Heart left ventricle (tissue), 16 donors: Measurements from ENCODE around the gene RHOB. TPM values are rescaled to one million over a fixed set of nuclear protein-coding genes. Genes with fewer than 3 reads are reported as not detected.
A peak's percentile ranks its signal among the peaks of the same experiment; 100 is the strongest.
"Not testable (repeated sequence)": the region's sequence is repeated elsewhere in the genome, so short reads cannot be mapped to it uniquely, and the experiment has no call there.

Source experiments
- ATAC-seq, 4 donors: fragments of 200-7000 bp; cut with Tn5 transposase; one replicate each; pipeline ENCODE4 v1.9.1; 2020 to 2022; ENCODE audit warnings: moderate library complexity in 4 of 4, mild to moderate bottlenecking in 3 of 4, moderate number of reproducible peaks in 1 of 4
- DNase-seq, 5 donors: peaks; one replicate each; pipeline ENCODE4 v3.0.0-alpha.2; 2020
- H3K27ac ChIP-seq, 12 donors: fragments of 200-600 bp; sonication (generic) in 4 of 12; one replicate each; pipeline versions ENCODE4 v1.5.0 to v1.8.0; 2016 to 2022; ENCODE audit warnings: mild to moderate bottlenecking in 2 of 12
- H3K27me3 ChIP-seq, 9 donors: fragments of 200-600 bp; sonication (generic) in 2 of 9; one replicate each; pipeline versions ENCODE4 v1.5.1 to v1.8.0; 2016 to 2022; ENCODE audit warnings: mild to moderate bottlenecking in 3 of 9
- H3K36me3 ChIP-seq, 9 donors: fragments of 200-600 bp; sonication (generic) in 2 of 9; one replicate each; pipeline versions ENCODE4 v1.5.0 to v1.8.0; 2018 to 2022; ENCODE audit warnings: mild to moderate bottlenecking in 2 of 9
- H3K4me1 ChIP-seq, 12 donors: fragments of 200-600 bp; sonication (generic) in 4 of 12; one replicate each; pipeline versions ENCODE4 v1.5.0 to v1.8.0; 2016 to 2022; ENCODE audit warnings: mild to moderate bottlenecking in 3 of 12
- H3K4me3 ChIP-seq, 12 donors: fragments of 200-600 bp; sonication (generic) in 4 of 12; one replicate each; pipeline versions ENCODE4 v1.5.0 to v1.8.0; 2017 to 2022; ENCODE audit warnings: mild to moderate bottlenecking in 9 of 12, moderate library complexity in 4 of 12
- H3K9me3 ChIP-seq, 12 donors: fragments of 200-600 bp; sonication (generic) in 4 of 12; one replicate each; pipeline versions ENCODE4 v1.5.0 to v1.8.0; 2016 to 2022; ENCODE audit warnings: mild to moderate bottlenecking in 1 of 12
- CTCF ChIP-seq, 12 donors: fragments of 200-600 bp; sonication (generic) in 4 of 12; IDR thresholded peaks; one replicate each; pipeline versions ENCODE4 v1.5.0 to v1.8.0; 2018 to 2022; ENCODE audit warnings: antibody characterized with exemption in 12 of 12, mild to moderate bottlenecking in 5 of 12
- POLR2A ChIP-seq, 2 donors: fragments of 450-650 bp; IDR thresholded peaks; one replicate each; pipeline ENCODE4 v1.6.1; 2017; ENCODE audit warnings: antibody characterized with exemption in 2 of 2, mild to moderate bottlenecking in 2 of 2, moderate library complexity in 2 of 2
- WGBS, 4 donors: extraction: QIAGEN DNeasy Blood & Tissue Kit in 2 of 4; methylation state at CpG; one replicate each; pipeline versions ENCODE4 v1.1.5 to v1.1.7; 2013 to 2018; 5-methylcytosine and 5-hydroxymethylcytosine counted together
- intact Hi-C, 10 donors: fragments of 100-400 bp; cut with DNase I; formaldehyde crosslinking; loops; one replicate each; pipeline versions ENCODE4 v1.11.1 to v1.14.2; 2022
- polyA plus RNA-seq, 2 donors: library from polyadenylated mRNA; stranded (reverse); fragments of 200-250 nt; gene quantifications; one replicate each; pipeline ENCODE4 v1.2.3, GENCODE V29; 2013
- total RNA-seq, 9 donors: library from RNA; depleted of rRNA in 2 of 9; stranded (reverse); fragments of >200 nt in 2 of 9; fragmentation: NEBNext Ultra II Directional in 3 of 9; extraction: Animal tissue kit (Norgen Biotek cat#: 25700) in 3 of 9; gene quantifications; one replicate each; pipeline versions ENCODE4 v1.1.0 to v1.2.4, GENCODE V29; 2016 to 2023
- donor health status: ischemic (EF 13 %, LVEDD 7.1; RV severe dilation, severe dysfunction).
- donor health status: healthy with polysubstance abuse.
- donor health status: DM: no; HTN: yes; CAD: no.
- donor health status: DM: no; HTN: no; CAD: no.
- donor health status: ischemic (EF 25% LVEDD 6.9; RV normal size, moderate dysfunction).
- donor health status: ischemic (EF 25% LVEDD 5.7; RV mildly dilated, moderate dysfunction).
- donor health status: healthy.
- donor health status: DM: yes; HTN: yes; CAD: no.
- donor health status: ischemic (EF 35%, LVEDD 5.7; RV mildly dilated, moderate dysfunction).
- donor health status: nonischemic (EF 11% LVEDD 7.7; RV severe dilation, severe dysfunction).
- donor health status: DM: yes; HTN: yes; CAD: no.
- donor health status: PGD.
- donor health status: ischemic (EF 29% LVEDD 5.4; RV normal size, mild dysfunction).
- donor health status: nonischemic (EF 23%, LVEDD 6.1; RV moderate dilation, normal function).

The RHOB gene
- total and polyA plus RNA-seq, 11 donors = 105 to 429 (median 169) TPM

- Histone ChIP-seq H3K9me3 (peaks cover 0 to 8% (median 1%) of the 10 kb centered on the region in 12 donors), H3K4me1 (peaks cover 0 to 11% (median 0%) of the 10 kb centered on the region in 12 donors), H3K27me3 (no peaks in the 10 kb centered on the region), H3K36me3 (no peaks in the 10 kb centered on the region), H3K4me3 (no peak overlapping the region), H3K27ac (no peak overlapping the region)
- DNase-seq (no peak), ATAC-seq (no peak)
- intact Hi-C loops = no loop called here
- TF ChIP-seq POLR2A (IDR thresholded peaks at IDR 0.05) (no peak), CTCF (IDR thresholded peaks at IDR 0.05) (no peak)
- 74 to 90% (median 80%) methylated on average over 3 of the region's 3 CpGs for WGBS, 4 donors
Observed at GRCh38 chr2:20414806-20415205, 32.1 kb upstream of the RHOB start.

- ATAC-seq (no peak), DNase-seq (no peak)
- intact Hi-C loops = no loop called here
- peaks cover 0 to 1% (median 0%) of the 10 kb centered on the region in 12 donors for H3K9me3 ChIP-seq
- WGBS, 4 donors = 51 to 73% (median 58%) methylated on average over 2 of the region's 2 CpGs
- H3K4me1 ChIP-seq = peaks cover 0 to 12% (median 0%) of the 10 kb centered on the region in 12 donors
- H3K4me3 ChIP-seq = no peak overlapping the region
- H3K27me3 ChIP-seq = no peaks in the 10 kb centered on the region
- H3K36me3 ChIP-seq = no peaks in the 10 kb centered on the region
- TF ChIP-seq POLR2A (IDR thresholded peaks at IDR 0.05) (no peak), CTCF (IDR thresholded peaks at IDR 0.05) (no peak)
- H3K27ac ChIP-seq = no peak overlapping the region
Observed at GRCh38 chr2:20415511-20415918, 31.4 kb upstream of the RHOB start.

GRCh38 chr2:20416723-20417122 is 30.2 kb upstream of the RHOB start:
- no peak for DNase-seq
- no peak overlapping the region for H3K4me3 ChIP-seq
- H3K9me3 ChIP-seq = no peaks in the 10 kb centered on the region
- no peaks in the 10 kb centered on the region for H3K36me3 ChIP-seq
- H3K4me1 ChIP-seq = peaks cover 3 to 18% (median 8%) of the 10 kb centered on the region in 12 donors
- TF ChIP-seq POLR2A (IDR thresholded peaks at IDR 0.05) (no peak), CTCF (IDR thresholded peaks at IDR 0.05) (no peak)
- no peak for ATAC-seq
- H3K27ac ChIP-seq = no peak overlapping the region
- 59 to 70% (median 65%) methylated on average over 1 of the region's 1 CpG for WGBS, 4 donors
- no peaks in the 10 kb centered on the region for H3K27me3 ChIP-seq
- intact Hi-C loops = no loop called here

GRCh38 chr2:20417230-20417821 is 29.5 kb upstream of the RHOB start:
- H3K9me3 ChIP-seq, DNase-seq, intact Hi-C loops, H3K27ac ChIP-seq, ATAC-seq, H3K36me3 ChIP-seq, H3K4me3 ChIP-seq, H3K27me3 ChIP-seq: not testable (repeated sequence)
- 89 to 98% (median 95%) methylated on average over 5 of the region's 5 CpGs for WGBS, 4 donors
- H3K4me1 ChIP-seq = peaks cover 7 to 24% (median 14%) of the 10 kb centered on the region in 12 donors

GRCh38 chr2:20418519-20418918 is 28.4 kb upstream of the RHOB start:
- H3K27ac ChIP-seq = peak overlapping the region in 5 of 12 donors; percentile 41 to 76 (median 54)
- peaks cover 11 to 36% (median 25%) of the 10 kb centered on the region in 12 donors for H3K4me1 ChIP-seq
- no peak overlapping the region for H3K4me3 ChIP-seq
- DNase-seq (no peak), ATAC-seq (no peak)
- TF ChIP-seq CTCF (IDR thresholded peaks at IDR 0.05) (no peak), POLR2A (IDR thresholded peaks at IDR 0.05) (no peak)
- 85 to 89% (median 87%) methylated on average over 3 of the region's 3 CpGs for WGBS, 4 donors
- intact Hi-C loops = no loop called here
- no peaks in the 10 kb centered on the region for H3K27me3 ChIP-seq
- H3K36me3 ChIP-seq = no peaks in the 10 kb centered on the region
- no peaks in the 10 kb centered on the region for H3K9me3 ChIP-seq
